HepG2 (cell line): ENCODE data around the gene OCLN. TPM values are rescaled to one million over a fixed set of nuclear protein-coding genes. Genes with fewer than 3 reads are reported as not detected.
"Not testable (repeated sequence)": the region's sequence is repeated elsewhere in the genome, so short reads cannot be mapped to it uniquely, and the experiment has no call there.

ENCODE experiments used
- ATAC-seq: fragments of 200-7000 bp; cut with Tn5 transposase; 3 replicates; pipeline ENCODE4 v1.9.1; 2020; ENCODE audit warnings: mild to moderate bottlenecking, moderate library complexity
- BruUV-seq: library from RNA; stranded (reverse); fragments of 400-500 nt; replicated peaks from 2 replicates; lab custom pipeline; 2021; lab: Mats Ljungman, UMichigan
- CTCF ChIA-PET: fragments of 300-600 bp; formaldehyde crosslinking; extraction: SDS; loops from one replicate; lab custom pipeline; 2021; ENCODE audit warnings: low total read pairs, inconsistent platforms, low intra/inter-chr PET ratio; lab: Yijun Ruan, JAX
- POLR2A ChIA-PET: fragments of 350-600 bp; sonication (Branson Sonifier 250); formaldehyde crosslinking; loops from one replicate; lab custom pipeline; 2020; ENCODE audit warnings: antibody characterized with exemption, inconsistent platforms; lab: Yijun Ruan, JAX
- DNase-seq: peaks from one replicate; pipeline ENCODE4 v3.0.0-alpha.2; 2015; ENCODE audit warnings: low spot score
- FAIRE-seq: peaks from 3 replicates; lab custom pipeline; 2011; peaks lifted over from hg19 to GRCh38; lab: Jason Lieb, UNC
- H2AFZ ChIP-seq: one replicate; pipeline ENCODE4 v1.6.1; 2011; ENCODE audit warnings: low read length, inconsistent platforms
- H3K27ac ChIP-seq: fragments of 300-600 bp; 3 replicates; pipeline ENCODE4 v1.8.0; 2011; ENCODE audit warnings: mixed run types, mild to moderate bottlenecking, mixed read lengths, low read length, inconsistent platforms; ENCODE audit not compliant: insufficient read depth; ENCODE audit errors: extremely low read length
- H3K27me3 ChIP-seq, 2 experiments: fragments of 200-600 bp in 1 of 2; 2 replicates in 1 of 2; 3 replicates in 1 of 2; pipeline versions ENCODE4 v1.6.0 to v1.8.0; 2011; ENCODE audit warnings: low read length in 2 of 2, mild to moderate bottlenecking in 2 of 2, moderate library complexity in 2 of 2, inconsistent platforms in 1 of 2; ENCODE audit not compliant: insufficient read depth in 2 of 2, control insufficient read depth in 1 of 2
- H3K36me3 ChIP-seq, 2 experiments: fragments of 200-600 bp in 1 of 2; replicated peaks in 1 of 2; 2 replicates in 1 of 2; 3 replicates in 1 of 2; pipeline versions ENCODE4 v1.5.1 to v1.8.0; 2011; ENCODE audit warnings: low read length in 2 of 2, inconsistent platforms in 1 of 2; ENCODE audit not compliant: insufficient read depth in 2 of 2, control insufficient read depth in 1 of 2
- H3K4me1 ChIP-seq: 2 replicates; pipeline ENCODE4 v1.5.1; 2012; ENCODE audit warnings: low read length, inconsistent platforms; ENCODE audit not compliant: insufficient read depth
- H3K4me2 ChIP-seq: 2 replicates; pipeline ENCODE4 v1.6.0; 2011; ENCODE audit warnings: low read depth, low read length, inconsistent platforms
- H3K4me3 ChIP-seq, 3 experiments: fragments of 200-600 bp in 1 of 3; sonication (generic), shearing (Covaris generic) in 1 of 3; replicated peaks in 1 of 3; 2 replicates each; pipeline ENCODE4 v1.5.1; 2011 to 2016; ENCODE audit warnings: low read length in 3 of 3, inconsistent platforms in 2 of 3, low read depth in 2 of 3, mild to moderate bottlenecking in 2 of 3, control low read depth in 1 of 3, mixed read lengths in 1 of 3; ENCODE audit not compliant: insufficient read depth in 1 of 3
- H3K79me2 ChIP-seq: one replicate; pipeline ENCODE4 v1.6.1; 2011; ENCODE audit warnings: low read length, inconsistent platforms; ENCODE audit not compliant: insufficient read depth
- H3K9ac ChIP-seq: 2 replicates; pipeline ENCODE4 v1.6.0; 2011; ENCODE audit warnings: mild to moderate bottlenecking, low read depth, low read length, inconsistent platforms; ENCODE audit not compliant: insufficient read depth
- H3K9me3 ChIP-seq: 2 replicates; pipeline ENCODE4 v1.5.1; 2012; ENCODE audit warnings: mild to moderate bottlenecking, low read length
- H4K20me1 ChIP-seq: 2 replicates; pipeline ENCODE4 v1.6.0; 2011; ENCODE audit warnings: inconsistent platforms, mild to moderate bottlenecking, low read length, moderate library complexity; ENCODE audit not compliant: insufficient read depth
- WGBS: methylation state at CpG from one replicate; pipeline ENCODE4 v1.1.6; 2017; ENCODE audit warnings: low lambda C conversion rate; 5-methylcytosine and 5-hydroxymethylcytosine counted together
- in situ Hi-C: cut with HindIII; loops from 2 replicates; pipeline ENCODE4 v1.10.0; 2017; ENCODE audit warnings: low pct_unique_long_range_greater_than_20kb; ENCODE audit not compliant: extremely low pct_ligation_motif_present
- intact Hi-C: fragments of 100-400 bp; cut with micrococcal nuclease; formaldehyde crosslinking; loops from one replicate; pipeline ENCODE4 v1.10.0; 2022; ENCODE audit not compliant: unreplicated experiment
- polyA plus RNA-seq, 8 experiments: library from polyadenylated mRNA; depleted of rRNA in 3 of 8; stranded (reverse) in 7 of 8; unstranded in 1 of 8; fragments of >200 nt; fragmentation: Illumina TruSeq in 4 of 8; extraction: Trizol in 4 of 8; gene quantifications; 2 replicates each; pipeline versions ENCODE4 v1.2.1 to v1.2.3, GENCODE V29; 2011 to 2016; ENCODE audit warnings: low read depth in 4 of 8, missing spikeins in 1 of 8, mixed read lengths in 1 of 8; ENCODE audit not compliant: insufficient read depth in 1 of 8
- total RNA-seq, 5 experiments: library from RNA; depleted of rRNA; stranded (reverse); fragments of >200 nt; fragmentation: Illumina TruSeq; extraction: Trizol; gene quantifications; 2 replicates each; pipeline ENCODE4 v1.2.3, GENCODE V29; 2016; ENCODE audit warnings: low read depth in 1 of 5

The OCLN gene
- total and polyA plus RNA-seq, 2 of the 13 experiments (the other 11 are each of a cell fraction or from before 2014, with no cell fraction given) = 24.1 to 34.8 TPM

GRCh38 chr5:69541347-69541746, 48.8 kb downstream of the OCLN start:
- intact Hi-C loops, FAIRE-seq, H3K27me3 ChIP-seq, H3K79me2 ChIP-seq, H3K4me1 ChIP-seq, DNase-seq, H3K9ac ChIP-seq, H4K20me1 ChIP-seq, H3K36me3 ChIP-seq, ATAC-seq, H3K9me3 ChIP-seq, H3K4me3 ChIP-seq, BruUV-seq, CTCF ChIA-PET, H2AFZ ChIP-seq, in situ Hi-C loops, POLR2A ChIA-PET, H3K4me2 ChIP-seq, H3K27ac ChIP-seq: not testable (repeated sequence)
- no CpG with 5 or more reads among the region's 1 CpG for WGBS

GRCh38 chr5:69542838-69543618, 50.4 kb downstream of the OCLN start:
- DNase-seq, H3K4me2 ChIP-seq, H3K4me3 ChIP-seq, BruUV-seq, H3K9ac ChIP-seq, H3K4me1 ChIP-seq, CTCF ChIA-PET, H4K20me1 ChIP-seq, POLR2A ChIA-PET, in situ Hi-C loops, H3K79me2 ChIP-seq, intact Hi-C loops, H3K27ac ChIP-seq, H3K9me3 ChIP-seq, H3K36me3 ChIP-seq, H3K27me3 ChIP-seq, H2AFZ ChIP-seq: not testable (repeated sequence)
- WGBS = no CpG with 5 or more reads among the region's 3 CpGs
- FAIRE-seq (peak; percentile 15), ATAC-seq (peak; percentile 42; the same call in 2 of the 3 replicates)

DNA sequence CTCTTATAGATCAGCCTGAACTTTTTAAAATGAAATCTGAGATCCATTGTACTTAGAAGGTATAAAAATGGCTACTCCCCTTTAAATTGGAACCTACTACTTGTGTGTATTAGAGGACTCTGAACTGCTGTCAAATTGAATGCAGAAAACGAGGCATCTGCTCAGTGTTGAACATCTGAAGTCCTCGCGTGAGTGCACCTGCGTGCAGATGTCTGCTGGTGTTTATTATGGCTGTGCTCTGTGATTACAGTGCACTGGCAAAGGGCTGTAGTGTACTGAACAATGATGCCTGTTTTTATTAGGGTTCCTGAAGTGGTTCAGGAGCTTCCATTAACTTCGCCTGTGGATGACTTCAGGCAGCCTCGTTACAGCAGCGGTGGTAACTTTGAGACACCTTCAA, 52.0 kb downstream of the OCLN start:
- H4K20me1 ChIP-seq, POLR2A ChIA-PET, H3K4me1 ChIP-seq, CTCF ChIA-PET, intact Hi-C loops, H3K9me3 ChIP-seq, H3K27me3 ChIP-seq, H3K4me3 ChIP-seq, DNase-seq, H3K4me2 ChIP-seq, H2AFZ ChIP-seq, H3K9ac ChIP-seq, FAIRE-seq, in situ Hi-C loops, H3K27ac ChIP-seq, H3K79me2 ChIP-seq, H3K36me3 ChIP-seq, BruUV-seq: not testable (repeated sequence)
- no CpG with 5 or more reads among the region's 7 CpGs for WGBS
- peak; percentile 73 for ATAC-seq
